HTR-8/SVneo (cell line): ENCODE results near the gene MORN3.
"Not testable (repeated sequence)": the region's sequence is repeated elsewhere in the genome, so short reads cannot be mapped to it uniquely, and the experiment has no call there.

Experiments
- DNase-seq: peaks from one replicate; pipeline ENCODE4 v3.0.0; 2011; ENCODE audit warnings: low spot score, mixed read lengths; ENCODE audit not compliant: insufficient read length
- FAIRE-seq: peaks from 2 replicates; lab custom pipeline; 2011; peaks lifted over from hg19 to GRCh38; lab: Jason Lieb, UNC

Gene MORN3

GRCh38 chr12:121649322-121649721 is 20.1 kb downstream of the MORN3 start:
- FAIRE-seq, result no peak
- DNase-seq, result no peak

GRCh38 chr12:121648458-121649028 is 20.9 kb downstream of the MORN3 start:
- FAIRE-seq (no peak), DNase-seq (no peak)

GRCh38 chr12:121641343-121641630 is 28.2 kb downstream of the MORN3 start:
- FAIRE-seq (peak; percentile 31), DNase-seq (no peak)

GRCh38 chr12:121638298-121639202 is 30.9 kb downstream of the MORN3 start:
- no peak for DNase-seq
- FAIRE-seq, result no peak

- DNase-seq, result no peak
- FAIRE-seq, result no peak
These were observed 32.1 kb downstream of the MORN3 start for GRCh38 chr12:121637231-121637914.

GRCh38 chr12:121634836-121635235 is 34.6 kb downstream of the MORN3 start:
- FAIRE-seq, result no peak
- DNase-seq, result no peak

- not testable (repeated sequence) for FAIRE-seq, DNase-seq
These were observed 35.6 kb downstream of the MORN3 start for GRCh38 chr12:121633833-121634196.

GRCh38 chr12:121632069-121632970 is 37.1 kb downstream of the MORN3 start:
- DNase-seq, result no peak
- no peak for FAIRE-seq

- DNase-seq, result no peak
These were observed 38.6 kb downstream of the MORN3 start for GRCh38 chr12:121630791-121631355.

GRCh38 chr12:121628536-121628935 is 40.9 kb downstream of the MORN3 start:
- no peak for FAIRE-seq

More at GRCh38 chr12:121630791-121631355, 38.6 kb downstream of the MORN3 start:
- FAIRE-seq, result no peak

GRCh38 chr12:121628037-121628436 is 41.4 kb downstream of the MORN3 start:
- no peak for DNase-seq
- no peak for FAIRE-seq

More at GRCh38 chr12:121628536-121628935, 40.9 kb downstream of the MORN3 start:
- DNase-seq, result no peak

GRCh38 chr12:121626853-121627640 is 42.4 kb downstream of the MORN3 start:
- peak; percentile 54 for DNase-seq
- FAIRE-seq, result no peak

- no peak for FAIRE-seq
- DNase-seq, result peak; percentile 93
These were observed 43.2 kb downstream of the MORN3 start, which contains the start of gene ORAI1 for GRCh38 chr12:121626087-121626852. Gene ORAI1, plus strand, starts transcription at chr12:121626530.

GRCh38 chr12:121620333-121620891 is 49.0 kb downstream of the MORN3 start:
- DNase-seq (no peak), FAIRE-seq (no peak)

GRCh38 chr12:121618659-121619233 is 50.7 kb downstream of the MORN3 start:
- DNase-seq (no peak), FAIRE-seq (no peak)

- FAIRE-seq (no peak), DNase-seq (no peak)
These were observed 54.5 kb downstream of the MORN3 start for GRCh38 chr12:121614872-121615467.

GRCh38 chr12:121613462-121613861 is 56.0 kb downstream of the MORN3 start:
- DNase-seq (no peak), FAIRE-seq (no peak)
